HG03097 (cell line): Measurements from ENCODE around the gene KRT76.
"Not testable (repeated sequence)": the region's sequence is repeated elsewhere in the genome, so short reads cannot be mapped to it uniquely, and the experiment has no call there.

ENCODE experiments used
- ATAC-seq: cut with Tn5 transposase; IDR thresholded peaks from one replicate; pipeline ENCODE4 v1.9.1; 2021; ENCODE audit not compliant: unreplicated experiment, low FRiP score

Gene KRT76

DNA sequence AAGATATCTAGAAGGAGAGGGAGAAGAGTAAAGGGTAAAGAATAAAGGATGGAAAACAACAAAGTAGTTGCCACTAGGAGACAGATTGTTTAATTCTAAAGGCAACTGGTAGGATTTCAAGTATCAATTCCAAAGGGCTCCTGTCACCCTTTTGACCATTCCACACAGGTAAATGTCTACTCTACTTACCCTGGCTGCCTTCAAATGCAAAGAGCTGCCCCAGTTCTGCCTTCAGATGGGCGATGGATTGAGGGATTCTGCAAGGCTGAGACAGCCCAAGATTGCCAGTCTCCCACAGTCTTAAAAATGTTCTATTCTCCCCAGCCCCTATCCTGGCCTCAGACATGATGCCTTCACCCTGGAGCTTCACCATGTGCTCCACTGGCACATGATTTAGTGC, 11.4 kb downstream of the KRT76 start:
- no peak for ATAC-seq

DNA sequence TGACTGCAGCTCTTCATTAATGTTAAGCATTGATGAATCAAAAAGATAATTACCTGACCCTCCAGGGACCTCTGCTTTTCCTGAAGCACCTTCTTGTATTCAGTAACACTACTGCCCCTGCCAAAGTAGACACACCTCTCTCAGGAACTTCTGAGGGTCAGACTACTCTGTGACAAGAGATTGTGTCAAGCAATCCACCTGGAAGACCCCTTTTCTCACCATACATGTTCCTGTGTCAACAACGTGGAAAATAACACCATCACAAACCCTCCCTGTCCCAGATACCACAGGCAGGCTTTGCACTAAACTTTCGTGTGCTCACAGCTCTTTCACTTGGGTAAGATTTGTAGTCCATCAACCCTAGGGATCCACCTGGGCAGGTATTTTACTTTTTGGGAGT, 13.2 kb downstream of the KRT76 start:
- ATAC-seq: no peak

DNA sequence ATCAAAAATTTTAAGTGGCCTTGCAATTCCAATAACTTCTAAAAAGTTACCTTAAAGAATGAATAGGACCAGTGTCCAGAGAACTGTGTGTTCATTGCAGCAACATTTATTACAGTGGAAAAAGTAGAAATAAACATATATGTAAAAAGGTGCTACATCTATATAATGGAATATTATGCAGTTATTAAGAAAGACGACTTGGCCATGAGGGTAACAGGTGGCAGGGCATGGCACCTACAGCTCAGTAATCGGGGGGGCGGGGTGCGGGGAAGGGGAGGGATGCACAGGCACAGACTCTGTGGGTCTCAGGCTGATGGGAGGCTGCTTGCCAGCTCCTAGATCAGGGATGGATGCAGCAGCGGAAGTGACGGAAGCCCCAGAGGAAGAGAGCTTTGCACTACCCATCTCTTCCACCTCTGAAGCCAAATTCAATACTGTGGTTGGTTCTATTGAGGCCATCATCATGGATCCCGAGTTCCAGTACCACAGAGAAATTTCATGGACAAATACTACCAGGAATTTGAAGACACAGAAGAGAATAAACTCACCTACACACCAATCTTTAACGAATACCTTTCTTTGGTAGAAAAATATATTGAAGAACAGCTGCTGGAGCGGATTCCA, 14.0 kb downstream of the KRT76 start:
- no peak for ATAC-seq

DNA sequence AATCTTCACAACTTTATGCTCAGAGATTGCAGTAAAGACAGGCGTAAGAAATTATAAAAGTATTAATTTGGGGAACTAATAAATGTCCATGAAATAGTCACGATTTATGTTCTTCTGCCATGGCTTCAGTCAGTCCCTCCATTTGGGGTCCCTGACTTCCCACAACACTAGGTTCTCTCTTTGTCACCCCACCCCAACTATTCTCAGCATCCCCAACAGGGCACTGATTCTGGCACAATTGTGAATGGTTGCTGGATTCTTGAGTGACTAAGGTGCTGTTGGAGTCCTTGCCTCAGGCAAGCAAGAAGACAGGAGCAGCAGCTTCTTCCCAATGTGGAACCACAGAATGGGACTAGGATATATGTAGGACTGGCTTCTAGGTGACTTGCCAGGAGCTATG, 15.3 kb downstream of the KRT76 start:
- ATAC-seq: no peak

DNA sequence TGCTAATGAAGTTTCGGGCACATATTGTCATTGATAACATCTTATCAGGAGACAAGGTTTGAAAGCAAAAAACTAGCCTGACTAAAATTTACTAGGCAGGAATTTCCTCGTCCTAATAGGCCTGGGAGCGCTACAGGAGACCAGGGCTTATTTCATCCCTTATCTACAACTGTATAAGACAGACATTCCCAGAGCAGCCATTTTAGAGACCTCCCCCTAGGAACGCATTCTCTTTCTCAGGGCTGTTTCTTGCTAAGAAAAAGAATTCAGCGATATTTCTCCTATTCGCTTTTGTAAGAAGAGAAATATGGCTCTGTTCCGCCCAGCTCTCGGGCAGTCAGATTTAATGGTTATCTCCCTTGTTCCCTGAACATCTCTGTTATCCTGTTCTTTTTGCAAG, 15.9 kb downstream of the KRT76 start:
- not testable (repeated sequence) for ATAC-seq

DNA sequence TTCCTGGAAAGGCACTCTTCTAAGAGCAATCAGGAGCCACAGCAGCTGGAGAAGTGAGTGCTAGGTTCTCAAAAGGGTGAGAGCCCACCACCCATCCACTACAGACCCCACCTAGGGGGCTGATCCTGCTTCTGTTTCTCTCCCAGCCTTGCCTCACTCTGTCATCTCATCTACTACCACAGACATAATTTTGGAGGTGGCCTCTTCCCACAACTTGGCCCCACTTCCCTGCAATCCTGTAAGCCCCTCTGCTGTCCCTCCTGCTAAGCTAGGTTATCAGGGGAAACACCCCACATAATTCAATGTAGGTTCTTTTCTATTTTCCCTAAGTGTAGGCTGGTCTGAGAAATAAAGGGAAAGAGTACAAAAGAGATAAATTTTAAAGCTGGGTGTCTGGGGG, 16.5 kb downstream of the KRT76 start:
- no peak for ATAC-seq

DNA sequence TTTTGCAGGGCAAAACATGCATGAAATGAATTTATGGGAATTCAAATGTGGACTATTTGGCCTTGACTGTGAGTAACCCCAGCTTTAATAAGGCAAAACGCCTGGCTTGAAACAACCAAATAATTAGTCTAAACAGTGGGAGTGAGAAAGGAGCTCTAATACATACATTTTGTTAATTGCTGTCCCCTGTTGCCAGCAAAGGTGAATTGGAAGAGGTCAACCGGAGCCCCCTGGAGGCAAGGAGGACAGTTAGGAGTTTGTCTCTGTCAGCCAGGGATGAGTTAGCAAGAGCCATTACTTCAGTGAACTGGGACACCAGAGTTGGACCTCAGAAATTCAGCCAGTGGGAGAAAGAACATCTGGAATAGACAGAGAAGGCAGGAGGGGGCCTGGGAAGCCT, 17.4 kb downstream of the KRT76 start:
- ATAC-seq: no peak

DNA sequence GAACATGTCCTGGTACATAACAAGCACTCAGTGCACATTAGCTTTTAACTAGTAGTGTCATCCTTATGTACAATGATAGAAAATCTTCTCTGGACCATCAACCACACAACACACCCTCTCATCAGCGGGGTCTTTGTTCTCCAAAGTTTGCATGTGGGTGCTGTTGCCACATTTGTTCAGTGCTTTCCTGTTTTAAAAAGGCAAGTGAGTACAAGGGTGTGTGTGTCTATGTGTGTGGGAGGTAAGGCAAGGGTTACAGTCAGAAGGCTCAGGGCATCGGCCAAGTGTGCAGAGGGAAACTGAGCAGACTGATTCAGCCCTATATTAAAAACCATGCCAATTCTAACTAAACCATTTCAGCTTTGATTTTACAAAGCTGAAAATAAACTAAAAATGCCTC, 17.9 kb downstream of the KRT76 start:
- ATAC-seq: no peak

DNA sequence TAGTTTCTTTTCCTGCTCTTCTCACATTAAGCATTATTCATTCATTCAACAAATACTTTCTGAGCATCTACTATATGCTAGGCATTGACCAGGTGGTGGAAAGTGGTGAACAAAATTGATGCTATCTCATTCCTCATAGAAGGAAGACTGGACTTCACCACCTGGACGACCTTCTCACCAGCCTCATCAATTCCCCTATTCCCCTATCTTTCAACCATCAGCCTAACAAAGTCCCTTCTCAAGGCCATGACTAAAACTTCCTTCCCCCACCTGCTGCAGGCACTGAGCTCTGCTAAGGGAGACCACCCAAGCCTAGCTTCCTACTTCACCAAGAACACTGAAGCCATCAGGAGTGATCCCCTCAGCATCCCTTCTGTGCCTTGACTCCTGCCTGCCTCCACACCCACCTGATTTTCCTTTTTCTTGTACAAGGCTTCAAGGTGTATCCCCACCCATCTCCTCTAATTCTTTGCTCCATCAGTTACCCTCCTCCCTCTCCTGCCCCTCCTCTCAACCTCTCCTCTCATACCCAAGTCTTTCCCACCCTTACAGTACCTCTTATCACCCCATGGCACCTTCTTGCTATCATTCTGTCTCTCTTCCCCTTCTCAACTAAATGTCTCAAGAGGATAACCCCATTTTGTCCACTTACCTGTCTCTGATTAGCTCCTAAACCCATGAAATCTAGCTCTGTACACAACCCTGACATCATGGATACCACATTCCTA, 19.5 kb downstream of the KRT76 start:
- no peak for ATAC-seq

DNA sequence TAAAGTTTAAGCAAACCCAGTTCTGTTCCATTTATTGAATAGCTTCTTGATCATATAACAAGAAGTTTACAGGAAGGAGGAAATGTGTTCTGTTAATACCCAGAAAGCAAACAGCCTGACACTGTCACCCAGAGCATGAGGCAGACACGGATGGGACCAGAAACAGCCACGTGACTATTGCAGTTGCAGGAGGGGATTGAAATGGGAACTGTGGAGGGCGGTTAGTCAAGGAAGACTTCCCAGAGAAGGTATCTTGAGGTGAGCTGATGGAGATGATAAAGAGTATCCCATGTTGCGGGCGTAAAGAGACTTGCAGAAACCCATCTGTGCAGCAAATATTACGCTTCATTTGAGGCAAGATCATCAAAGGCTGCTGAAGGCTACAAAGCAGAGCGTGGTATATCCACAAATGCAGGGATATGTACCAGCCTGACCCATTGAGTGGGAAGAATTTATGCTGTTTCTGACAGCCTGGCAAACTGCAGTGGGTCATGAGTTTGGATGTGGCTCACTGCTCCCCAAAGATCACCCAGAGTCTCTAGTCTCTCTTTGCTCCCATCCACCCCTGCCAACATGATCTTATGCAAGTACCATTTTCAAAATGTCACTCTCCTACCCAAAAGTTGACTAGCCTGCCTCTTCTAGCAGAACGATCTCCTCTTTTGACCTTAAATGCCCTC, 20.7 kb downstream of the KRT76 start:
- no peak for ATAC-seq

DNA sequence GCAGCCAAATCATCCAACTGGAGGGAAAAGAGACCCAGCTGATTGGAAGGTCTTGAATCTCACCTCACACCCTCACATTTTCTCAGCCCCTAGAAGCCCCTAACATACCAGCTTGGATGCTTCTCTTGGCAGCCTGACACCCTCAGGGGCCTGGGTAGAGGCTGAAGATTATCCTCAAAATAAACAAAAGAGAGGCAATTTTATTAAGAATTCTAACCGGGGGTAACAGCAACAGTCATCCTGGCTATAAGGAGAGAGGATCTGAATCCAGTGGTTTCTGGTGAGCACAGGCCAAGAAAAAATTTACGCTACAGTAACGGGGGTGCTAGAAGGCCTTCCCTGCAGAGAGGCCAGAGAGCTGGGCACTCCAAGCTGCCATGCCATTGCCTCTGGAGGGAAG, 21.6 kb downstream of the KRT76 start:
- ATAC-seq: no peak

DNA sequence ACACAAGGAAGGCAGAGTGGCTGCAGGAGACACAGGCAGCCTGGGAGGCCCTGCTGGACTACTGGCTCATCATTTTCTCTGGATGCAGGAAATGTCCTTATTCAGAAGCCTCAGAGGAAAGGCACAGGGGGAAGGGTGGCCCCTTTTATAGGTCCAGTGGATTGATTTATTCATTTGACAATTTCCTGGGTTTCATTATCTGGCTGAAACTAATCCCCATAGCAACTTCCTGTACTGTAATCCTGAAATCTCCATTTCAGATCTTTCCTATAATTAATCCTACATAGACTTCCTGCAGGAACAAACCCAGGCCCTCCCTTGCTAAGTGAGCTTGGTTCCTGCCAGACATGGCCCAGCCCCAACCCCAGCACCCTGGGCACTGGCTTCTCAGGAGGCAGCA, 23.0 kb downstream of the KRT76 start:
- ATAC-seq: no peak

DNA sequence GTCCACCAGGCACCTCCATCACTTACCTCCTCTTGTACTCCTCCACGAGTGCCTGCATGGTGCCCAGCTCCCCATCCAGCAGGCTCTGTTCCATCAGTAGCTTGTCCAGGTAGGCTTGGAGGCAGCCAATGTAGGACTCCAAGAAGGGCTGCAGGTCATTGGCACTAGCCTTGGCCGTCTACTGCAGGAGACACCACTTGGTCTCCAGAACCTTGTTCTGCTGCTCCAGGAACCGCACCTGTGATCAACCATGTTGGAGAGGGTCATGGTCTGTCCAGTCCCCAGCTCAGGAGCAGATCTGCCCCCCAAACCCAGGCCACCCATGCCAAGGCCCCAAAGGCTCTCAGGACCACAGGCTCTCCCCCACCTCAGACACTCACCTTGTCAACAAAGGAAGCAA, 23.9 kb downstream of the KRT76 start:
- ATAC-seq: no peak

DNA sequence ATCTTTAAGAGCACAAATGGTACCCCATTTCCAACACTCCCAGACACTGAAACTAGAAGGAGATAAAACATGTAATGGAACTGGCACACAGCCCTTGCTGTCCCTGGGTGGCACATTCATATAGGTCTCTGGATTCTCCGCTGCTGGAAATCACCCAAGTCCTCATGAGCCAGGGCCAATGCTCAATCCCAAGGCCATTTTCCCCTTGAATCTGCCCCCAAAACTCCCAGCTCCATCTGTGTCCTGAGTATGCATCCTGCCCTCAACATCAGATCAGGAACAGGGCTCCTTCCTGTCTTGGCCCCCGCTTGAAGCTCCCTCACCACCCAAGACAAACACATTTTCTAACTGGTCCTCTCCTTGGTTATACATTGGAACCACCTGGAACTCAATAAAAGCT, 24.6 kb downstream of the KRT76 start:
- ATAC-seq: no peak

DNA sequence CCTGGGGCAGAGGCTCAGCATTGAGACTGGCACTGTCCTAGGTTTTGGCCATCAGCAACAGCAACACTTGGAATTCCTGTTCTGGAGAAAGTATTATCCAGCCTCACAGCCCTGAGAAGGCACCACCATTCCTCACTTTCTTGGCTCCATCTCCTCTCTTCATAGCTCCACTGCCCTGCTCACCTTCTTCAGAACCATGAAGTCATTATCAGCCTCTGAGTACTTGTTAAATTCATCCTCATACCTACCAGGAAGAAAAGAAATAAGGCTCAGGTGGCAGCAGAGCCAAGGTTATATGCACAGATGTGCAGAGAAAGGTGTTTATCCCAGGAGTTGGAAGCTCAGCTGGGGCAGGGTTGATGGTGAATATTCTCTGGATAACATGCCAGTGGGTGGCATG, 25.4 kb downstream of the KRT76 start:
- ATAC-seq: no peak

DNA sequence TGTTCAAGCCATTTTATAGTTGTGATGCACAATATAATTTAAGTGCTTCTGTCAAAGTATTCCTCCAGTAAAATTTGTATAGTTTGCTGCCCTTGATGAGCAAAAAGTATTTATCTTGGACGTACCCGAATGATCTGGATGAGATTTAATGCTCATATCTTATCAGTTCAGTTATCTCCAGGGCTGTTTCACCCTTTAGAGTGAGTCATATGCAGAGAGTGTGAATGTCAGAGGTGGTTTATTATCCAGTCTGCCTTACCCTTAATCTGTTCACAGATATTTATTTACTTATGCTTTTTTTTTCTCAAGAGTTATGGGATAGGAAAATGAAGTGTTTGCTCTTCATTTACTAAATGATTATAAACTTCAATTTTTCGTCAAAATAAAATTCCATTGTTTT, 26.6 kb downstream of the KRT76 start:
- ATAC-seq: not testable (repeated sequence)

DNA sequence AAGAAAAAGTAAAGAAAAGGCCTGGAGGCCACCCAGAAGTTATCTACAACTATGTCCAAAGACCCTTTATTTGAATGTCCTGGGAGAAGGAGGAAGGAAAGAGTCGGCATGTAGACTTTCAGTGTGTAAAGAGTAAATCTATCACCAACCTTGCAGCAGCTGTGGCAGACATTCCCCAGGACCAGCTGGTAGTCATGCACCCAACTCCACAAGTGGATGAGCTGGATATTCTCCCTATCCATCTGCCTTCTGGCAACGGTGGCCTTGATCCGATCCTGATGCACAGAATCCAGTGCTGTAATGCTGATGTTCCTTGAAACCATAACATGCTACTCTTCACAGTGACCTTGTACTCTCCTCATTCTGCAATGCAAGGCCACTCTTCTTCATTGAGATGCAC, 27.3 kb downstream of the KRT76 start:
- no peak for ATAC-seq

DNA sequence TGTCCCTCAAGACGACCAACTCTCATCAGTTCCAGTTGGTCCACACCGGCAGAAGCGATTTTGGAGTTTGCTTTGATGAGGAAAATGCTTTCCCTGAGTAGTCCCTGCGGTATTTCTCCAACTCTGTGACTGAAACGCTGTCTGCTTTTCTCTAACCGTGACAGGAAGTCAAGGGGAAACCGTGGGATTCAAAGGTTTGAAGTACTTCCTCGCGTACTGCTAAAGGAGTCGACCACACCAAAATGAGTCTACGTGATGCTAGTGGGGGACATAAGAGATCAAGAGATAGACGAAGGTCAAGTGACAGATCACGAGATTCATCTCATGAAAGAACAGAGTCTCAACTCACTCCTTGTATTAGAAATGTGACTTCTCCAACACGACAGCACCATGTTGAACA, 28.6 kb downstream of the KRT76 start:
- ATAC-seq: no peak

DNA sequence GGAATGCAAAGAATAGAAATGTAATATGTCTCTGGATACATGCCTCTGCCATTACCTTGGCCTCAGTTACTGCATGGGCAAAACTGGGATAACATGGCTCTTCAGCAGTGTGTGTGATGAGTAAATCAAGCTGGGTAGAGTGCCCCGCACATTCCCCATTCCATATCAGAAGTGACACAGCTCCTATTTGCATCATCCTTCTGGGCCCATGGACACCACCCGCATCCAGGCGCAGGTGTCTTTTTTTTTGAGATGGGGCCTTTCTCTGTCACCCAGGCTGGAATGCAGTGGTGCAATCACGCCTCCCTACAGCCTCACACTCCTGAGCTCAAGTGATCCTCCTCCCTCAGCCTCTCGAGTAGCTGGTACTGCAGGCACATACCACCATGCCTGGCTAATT, 31.6 kb downstream of the KRT76 start:
- ATAC-seq: no peak

DNA sequence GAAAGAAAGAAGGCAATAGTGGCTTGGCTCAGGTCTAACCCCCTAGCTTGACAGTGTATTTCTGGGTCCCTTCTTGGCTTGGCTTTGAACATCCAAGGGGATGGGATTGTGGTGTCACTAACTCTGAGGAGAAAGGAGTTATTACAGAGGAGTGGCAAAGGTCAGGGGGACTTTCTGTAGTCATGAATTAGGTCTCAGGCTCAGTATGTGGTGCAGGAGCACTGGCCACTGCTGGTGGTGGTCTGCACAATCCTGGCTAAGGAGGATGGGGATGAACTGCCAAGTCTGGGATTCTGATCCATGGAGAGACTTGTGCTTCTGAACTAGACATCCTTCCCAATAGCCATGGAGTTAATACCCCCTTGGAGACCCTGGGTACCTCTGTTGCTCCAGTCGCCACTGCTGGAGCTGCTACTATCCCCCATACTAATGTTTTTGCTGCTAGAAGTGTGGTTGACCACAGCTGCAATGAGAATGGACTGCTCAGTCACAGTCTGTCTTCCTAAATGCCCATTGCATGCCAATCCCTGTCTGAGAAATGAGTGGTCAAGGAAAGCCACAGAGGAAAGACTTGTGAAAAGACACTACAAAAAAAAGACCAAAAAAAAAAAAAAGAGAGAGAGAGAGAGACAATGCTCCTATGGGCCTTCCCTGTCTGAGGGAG, 32.5 kb downstream of the KRT76 start:
- no peak for ATAC-seq

DNA sequence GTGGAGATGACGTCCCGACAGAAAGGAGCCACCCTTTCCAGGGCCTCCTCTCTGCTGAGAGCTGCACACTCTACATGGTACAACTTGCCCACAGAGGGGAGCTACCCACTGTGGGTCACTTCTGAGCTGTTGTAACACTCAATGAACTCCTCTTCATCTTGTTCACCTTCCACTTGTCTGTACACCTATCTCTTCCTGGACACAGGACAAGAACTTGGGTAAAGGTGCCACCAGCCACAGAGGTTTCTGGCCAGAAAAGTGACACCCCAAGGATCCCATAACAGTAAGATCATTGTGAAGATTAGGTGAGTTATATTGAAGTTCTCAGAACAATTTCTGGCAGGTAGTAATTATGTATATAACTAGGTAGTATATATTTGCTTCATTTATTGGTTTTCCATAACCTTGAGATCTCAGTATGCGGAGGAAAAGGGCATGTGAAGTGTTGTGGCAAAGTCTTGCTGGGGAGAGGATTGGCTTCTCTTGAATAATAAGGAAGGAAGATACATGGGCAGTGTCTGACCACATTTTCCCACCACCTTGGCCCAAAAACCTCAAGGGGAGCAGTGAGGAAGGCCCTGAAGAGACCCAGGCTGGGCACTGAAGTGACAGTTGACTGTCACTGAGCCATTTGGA, 34.2 kb downstream of the KRT76 start:
- ATAC-seq: no peak
